PC-3 (cell line): ENCODE results near the gene ALG10B. TPM values are rescaled to one million over a fixed set of nuclear protein-coding genes. Genes with fewer than 3 reads are reported as not detected.
"Not testable (repeated sequence)": the region's sequence is repeated elsewhere in the genome, so short reads cannot be mapped to it uniquely, and the experiment has no call there.

Experiments
- ATAC-seq: fragments of 200-7000 bp; cut with Tn5 transposase; 2 replicates; pipeline ENCODE4 v1.9.1; 2020; ENCODE audit warnings: mild to moderate bottlenecking, moderate library complexity
- BruUV-seq: library from RNA; stranded (reverse); fragments of 400-500 nt; replicated peaks from 2 replicates; lab custom pipeline; 2021; lab: Mats Ljungman, UMichigan
- CTCF ChIA-PET: fragments of 300-600 bp; sonication (Branson Sonifier 250); formaldehyde crosslinking; loops from one replicate; lab custom pipeline; 2022; ENCODE audit warnings: antibody characterized with exemption; lab: Charles Lee
- POLR2A ChIA-PET: fragments of 300-600 bp; sonication (Branson Sonifier 250); formaldehyde crosslinking; loops from one replicate; lab custom pipeline; 2022; ENCODE audit warnings: antibody characterized with exemption; ENCODE audit not compliant: unreplicated experiment; lab: Charles Lee
- DNase-seq: peaks from one replicate; pipeline ENCODE4 v3.0.0-alpha.2; 2015
- H2AFZ ChIP-seq: fragments of 300-600 bp; sonication (generic); 2 replicates; pipeline ENCODE4 v1.6.0; 2016; ENCODE audit warnings: antibody characterized with exemption, low read length
- H3F3A ChIP-seq: fragments of 300-600 bp; sonication (generic); one replicate; pipeline ENCODE4 v1.6.0; 2017; ENCODE audit warnings: antibody characterized with exemption, low read length, control low read depth, mild to moderate bottlenecking; ENCODE audit not compliant: unreplicated experiment
- H3K27ac ChIP-seq: fragments of 300-600 bp; sonication (generic); 2 replicates; pipeline ENCODE4 v1.5.1; 2016; ENCODE audit warnings: mild to moderate bottlenecking, low read length
- H3K27me3 ChIP-seq: fragments of 300-600 bp; sonication (generic); 2 replicates; pipeline ENCODE4 v1.6.1; 2016; ENCODE audit warnings: low read length, mixed read lengths
- H3K36me3 ChIP-seq: fragments of 300-600 bp; sonication (generic); 2 replicates; pipeline ENCODE4 v1.6.1; 2016; ENCODE audit warnings: low read depth, mixed run types, low read length, mixed read lengths
- H3K4me1 ChIP-seq: fragments of 300-600 bp; sonication (generic); 2 replicates; pipeline ENCODE4 v1.5.1; 2016; ENCODE audit warnings: low read length; ENCODE audit not compliant: insufficient read depth
- H3K4me2 ChIP-seq: fragments of 300-600 bp; sonication (generic); 2 replicates; pipeline ENCODE4 v1.6.0; 2016; ENCODE audit warnings: low read length
- H3K4me3 ChIP-seq: fragments of 300-600 bp; sonication (generic); 2 replicates; pipeline ENCODE4 v1.5.1; 2016; ENCODE audit warnings: mild to moderate bottlenecking, low read length, mixed read lengths
- H3K79me2 ChIP-seq: fragments of 300-600 bp; sonication (generic); 2 replicates; pipeline ENCODE4 v1.6.1; 2017; ENCODE audit warnings: low read length, mixed read lengths
- H3K9ac ChIP-seq: fragments of 300-600 bp; sonication (generic); 2 replicates; pipeline ENCODE4 v1.6.0; 2016; ENCODE audit warnings: mild to moderate bottlenecking, low read length
- H3K9me2 ChIP-seq: fragments of 300-600 bp; sonication (generic); replicated peaks from 2 replicates; pipeline ENCODE4 v1.6.1; 2016; ENCODE audit warnings: mixed run types, low read length, mixed read lengths
- H3K9me3 ChIP-seq: fragments of 300-600 bp; sonication (generic); 2 replicates; pipeline ENCODE4 v1.6.1; 2016; ENCODE audit warnings: low read length, mixed read lengths
- H4K20me1 ChIP-seq: fragments of 300-600 bp; sonication (generic); 2 replicates; pipeline ENCODE4 v1.6.1; 2016; ENCODE audit warnings: low read length, mixed read lengths
- CTCF ChIP-seq: fragments of 300-600 bp; sonication (generic); conservative IDR thresholded peaks from 2 replicates; pipeline ENCODE4 v1.5.1; 2017; ENCODE audit warnings: antibody characterized with exemption, low read depth, mild to moderate bottlenecking, low read length
- EZH2 ChIP-seq: fragments of 300-600 bp; sonication (generic); IDR thresholded peaks from one replicate; pipeline ENCODE4 v1.6.1; 2017; ENCODE audit warnings: antibody characterized with exemption, mild to moderate bottlenecking, low read length; ENCODE audit not compliant: unreplicated experiment
- EZH2phosphoT487 ChIP-seq: fragments of 300-600 bp; sonication (generic); IDR thresholded peaks from 2 replicates; pipeline ENCODE4 v1.6.1; 2018; ENCODE audit warnings: mild to moderate bottlenecking, antibody characterized with exemption, low read length, borderline replicate concordance
- intact Hi-C: fragments of 100-400 bp; cut with micrococcal nuclease; formaldehyde crosslinking; loops from 2 replicates; pipeline ENCODE4 v1.9.0; 2023
- total RNA-seq: library from RNA; depleted of rRNA; stranded (reverse); fragments of >200 nt; gene quantifications from 2 replicates; pipeline ENCODE4 v1.2.3, GENCODE V29; 2014

Gene ALG10B
- total RNA-seq, 1 experiment from 2014 or later, result 9.4 TPM

GRCh38 chr12:38350342-38351174 lies 34.0 kb downstream of the ALG10B start:
- H3K36me3 ChIP-seq, result no peaks in the 10 kb centered on the region
- no peak overlapping the region for H3K27ac ChIP-seq
- H3F3A ChIP-seq, result no peaks in the 10 kb centered on the region
- DNase-seq, result no peak
- ATAC-seq, result no peak
- no peak overlapping the region for H2AFZ ChIP-seq
- ChIA-PET POLR2A (no interaction called here), CTCF (no interaction called here)
- H3K4me2 ChIP-seq, result no peak overlapping the region
- intact Hi-C loops, result no loop called here
- TF ChIP-seq CTCF (no peak), EZH2phosphoT487 (no peak), EZH2 (no peak)
- H3K9me2 ChIP-seq, result no peaks in the 10 kb centered on the region
- no peaks in the 10 kb centered on the region for H3K9me3 ChIP-seq
- BruUV-seq, result no TSS peak
- no peaks in the 10 kb centered on the region for H3K4me1 ChIP-seq
- H4K20me1 ChIP-seq, result no peaks in the 10 kb centered on the region
- H3K27me3 ChIP-seq, result no peaks in the 10 kb centered on the region
- no peaks in the 10 kb centered on the region for H3K79me2 ChIP-seq
- no peak overlapping the region for H3K4me3 ChIP-seq
- H3K9ac ChIP-seq, result no peak overlapping the region

GRCh38 chr12:38351175-38351508 lies 34.6 kb downstream of the ALG10B start:
- H3F3A ChIP-seq, H4K20me1 ChIP-seq, intact Hi-C loops, H3K4me3 ChIP-seq, H3K4me2 ChIP-seq, H3K36me3 ChIP-seq, H3K79me2 ChIP-seq, DNase-seq, ATAC-seq, H3K9me2 ChIP-seq, H2AFZ ChIP-seq, H3K9me3 ChIP-seq, H3K27me3 ChIP-seq, BruUV-seq, H3K4me1 ChIP-seq, CTCF ChIA-PET, H3K9ac ChIP-seq, POLR2A ChIA-PET, H3K27ac ChIP-seq: not testable (repeated sequence)

- Histone ChIP-seq H3K4me2 (no peak overlapping the region), H3K9me3 (no peaks in the 10 kb centered on the region), H3K9ac (no peak overlapping the region), H3K36me3 (no peaks in the 10 kb centered on the region), H3K9me2 (no peaks in the 10 kb centered on the region), H3K27me3 (no peaks in the 10 kb centered on the region), H3K79me2 (no peaks in the 10 kb centered on the region), H3K27ac (no peak overlapping the region), H4K20me1 (no peaks in the 10 kb centered on the region), H3K4me1 (no peaks in the 10 kb centered on the region), H2AFZ (no peak overlapping the region), H3K4me3 (no peak overlapping the region), H3F3A (no peaks in the 10 kb centered on the region)
- ATAC-seq (no peak), DNase-seq (no peak)
- POLR2A ChIA-PET, result no interaction called here
- TF ChIP-seq EZH2 (no peak), EZH2phosphoT487 (no peak), CTCF (no peak)
- BruUV-seq, result no TSS peak
- CTCF ChIA-PET, result no interaction called here
- intact Hi-C loops, result no loop called here
Observed at GRCh38 chr12:38367506-38367905, 50.9 kb downstream of the ALG10B start.
